ENCODE results near the gene GRIK2. TPM values are rescaled to one million over a fixed set of nuclear protein-coding genes. Genes with fewer than 3 reads are reported as not detected.

Gene GRIK2
- total and polyA plus RNA-seq, 2 donors (not counting 3 experiments of a cell fraction or from before 2014, with no cell fraction given), result not detected

DNA sequence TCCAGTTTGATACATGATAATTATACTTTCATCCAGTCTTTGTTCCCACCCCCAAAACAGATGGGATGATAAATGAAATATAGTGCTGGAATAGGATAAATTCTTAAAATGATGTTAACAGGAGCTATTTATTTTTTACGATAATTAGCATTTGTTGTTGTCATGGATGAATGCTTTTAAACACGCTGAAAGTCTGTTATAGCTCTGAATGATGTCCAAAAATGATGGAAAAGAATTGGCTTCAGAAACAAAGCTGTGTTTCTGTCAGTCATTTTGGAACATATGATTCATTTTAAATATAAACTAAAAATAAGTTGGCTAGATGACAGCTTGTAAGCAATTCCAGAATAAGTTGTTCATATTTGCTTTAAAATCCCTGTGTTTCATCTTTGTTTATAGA is 237.4 kb downstream of the GRIK2 start:
- no peak overlapping the region for H2AFZ ChIP-seq (ENCODE audit: low read depth, low read length)
- DNase-seq (ENCODE audit: low read depth, low spot score), result no peak
- CTCF ChIA-PET, result no interaction called here
- no peaks in the 10 kb centered on the region for H3K4me1 ChIP-seq (ENCODE audit: control insufficient read depth, extremely low read depth, insufficient read depth, low read length)
- H4K20me1 ChIP-seq (replicated peaks; ENCODE audit: control insufficient read depth, extremely low read depth, insufficient read depth, low read length), result no peaks in the 10 kb centered on the region
- FAIRE-seq, result no peak
- H3K36me3 ChIP-seq (ENCODE audit: control insufficient read depth in 2 of 2, extremely low read depth in 1 of 2, insufficient read depth in 2 of 2, low read length in 2 of 2), result no peaks in the 10 kb centered on the region
- no peak overlapping the region for H3K27ac ChIP-seq (ENCODE audit: insufficient read depth, low read depth, low read length)
- no peaks in the 10 kb centered on the region for H3K79me2 ChIP-seq (ENCODE audit: control insufficient read depth, insufficient read depth, low read length)
- no peak overlapping the region for H3K4me3 ChIP-seq (replicated peaks in 1 of 3; ENCODE audit: insufficient read depth in 1 of 3, low read depth in 1 of 3, low read length in 3 of 3)
- BruUV-seq (replicated peaks), result no TSS peak
- no peak overlapping the region for H3K9ac ChIP-seq (replicated peaks; ENCODE audit: extremely low read depth, insufficient read depth, low read length)
- H3K4me2 ChIP-seq (ENCODE audit: insufficient read depth, low read length), result no peak overlapping the region
- intact Hi-C loops (cut with micrococcal nuclease), result no loop called here
- no peaks in the 10 kb centered on the region for H3K9me3 ChIP-seq (replicated peaks; ENCODE audit: control insufficient read depth, insufficient read depth, low read length)
- POLR2A ChIA-PET, result no interaction called here
- no peak for TF ChIP-seq MYC (IDR thresholded peaks at IDR 0.05; ENCODE audit: low read depth, low read length)
- TF ChIP-seq POLR2AphosphoS5 (IDR thresholded peaks at IDR 0.05; ENCODE audit: insufficient read depth, low read depth, low read length), result no peak
- TF ChIP-seq POLR2A (IDR thresholded peaks at IDR 0.05; ENCODE audit: low read depth, low read length), result no peak
- TF ChIP-seq GATA2 (IDR thresholded peaks at IDR 0.05; ENCODE audit: insufficient read depth, insufficient read length, low read depth, low read length), result no peak
- no peak for TF ChIP-seq FOS (IDR thresholded peaks at IDR 0.05; ENCODE audit: borderline replicate concordance, insufficient read depth, low read length)
- TF ChIP-seq MAX (IDR thresholded peaks at IDR 0.05; ENCODE audit: insufficient read depth, insufficient read length), result no peak
- TF ChIP-seq, protein P1, sequence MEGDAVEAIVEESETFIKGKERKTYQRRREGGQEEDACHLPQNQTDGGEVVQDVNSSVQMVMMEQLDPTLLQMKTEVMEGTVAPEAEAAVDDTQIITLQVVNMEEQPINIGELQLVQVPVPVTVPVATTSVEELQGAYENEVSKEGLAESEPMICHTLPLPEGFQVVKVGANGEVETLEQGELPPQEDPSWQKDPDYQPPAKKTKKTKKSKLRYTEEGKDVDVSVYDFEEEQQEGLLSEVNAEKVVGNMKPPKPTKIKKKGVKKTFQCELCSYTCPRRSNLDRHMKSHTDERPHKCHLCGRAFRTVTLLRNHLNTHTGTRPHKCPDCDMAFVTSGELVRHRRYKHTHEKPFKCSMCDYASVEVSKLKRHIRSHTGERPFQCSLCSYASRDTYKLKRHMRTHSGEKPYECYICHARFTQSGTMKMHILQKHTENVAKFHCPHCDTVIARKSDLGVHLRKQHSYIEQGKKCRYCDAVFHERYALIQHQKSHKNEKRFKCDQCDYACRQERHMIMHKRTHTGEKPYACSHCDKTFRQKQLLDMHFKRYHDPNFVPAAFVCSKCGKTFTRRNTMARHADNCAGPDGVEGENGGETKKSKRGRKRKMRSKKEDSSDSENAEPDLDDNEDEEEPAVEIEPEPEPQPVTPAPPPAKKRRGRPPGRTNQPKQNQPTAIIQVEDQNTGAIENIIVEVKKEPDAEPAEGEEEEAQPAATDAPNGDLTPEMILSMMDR (IDR thresholded peaks at IDR 0.05; ENCODE audit: extremely low read depth in 1 of 2, insufficient read depth in 1 of 2, low read depth in 1 of 2, low read length in 2 of 2), result no peak
- TF ChIP-seq JUN (IDR thresholded peaks at IDR 0.05; ENCODE audit: borderline replicate concordance, insufficient read depth, insufficient read length, low read depth), result no peak
- TF ChIP-seq EZH2 (IDR thresholded peaks at IDR 0.05; ENCODE audit: borderline replicate concordance, low read depth, low read length, severe bottlenecking), result no peak
- no peaks in the 10 kb centered on the region for H3K27me3 ChIP-seq (ENCODE audit: control insufficient read depth in 2 of 2, insufficient read depth in 2 of 2, low read length in 2 of 2)
- dilution Hi-C loops (cut with MboI; ENCODE audit: extremely low pct_ligation_motif_present, low sequenced_read_pairs), result no loop called here
- H3K9me1 ChIP-seq (replicated peaks; ENCODE audit: control insufficient read depth, extremely low read depth, insufficient read depth, low read length), result no peaks in the 10 kb centered on the region

All from endothelial cell of umbilical vein (primary cell).